Adrenal gland (tissue), 5 donors: Measurements from ENCODE around the gene CES2.

Experiments
- POLR2A ChIP-seq, 2 donors: fragments of 450-650 bp; IDR thresholded peaks; one replicate each; pipeline ENCODE4 v1.6.1; 2017; ENCODE audit warnings: antibody characterized with exemption in 2 of 2, mild to moderate bottlenecking in 2 of 2, moderate library complexity in 1 of 2
- TF ChIP-seq, protein P1 (sequence below), 6 experiments: fragments of 450-650 bp in 4 of 6; fragments of 200-600 bp in 2 of 6; sonication (generic) in 1 of 6; IDR thresholded peaks; 1 replicate in 5 of 6; 2 replicates in 1 of 6; pipeline versions ENCODE4 v1.5.1 to v1.8.0; 2016 to 2021; ENCODE audit warnings: antibody characterized with exemption in 6 of 6, mild to moderate bottlenecking in 2 of 6, moderate library complexity in 1 of 6
- donor health status: DM: no; HTN: no; CAD: no.

DNA sequence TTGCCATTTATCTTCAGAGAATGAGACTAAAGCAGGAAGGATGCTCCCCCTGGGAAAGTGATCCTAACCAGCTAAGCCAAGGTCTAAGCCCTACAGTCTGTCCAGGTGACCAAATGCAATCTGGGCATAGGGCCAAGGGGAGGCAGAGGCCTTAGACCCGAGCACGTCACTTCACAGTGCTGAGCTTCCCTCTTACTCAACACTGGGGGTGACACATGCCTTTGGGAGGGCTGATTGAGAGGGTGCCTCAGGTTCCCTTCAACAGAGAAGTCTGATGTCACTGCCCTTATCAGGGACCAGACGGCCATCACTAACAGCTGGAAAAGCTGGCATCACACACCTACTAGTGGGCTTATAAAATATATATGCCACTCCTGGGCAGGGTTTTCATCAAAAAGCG lies 5.1 kb upstream of the CES2 start:
- TF ChIP-seq, protein P1, sequence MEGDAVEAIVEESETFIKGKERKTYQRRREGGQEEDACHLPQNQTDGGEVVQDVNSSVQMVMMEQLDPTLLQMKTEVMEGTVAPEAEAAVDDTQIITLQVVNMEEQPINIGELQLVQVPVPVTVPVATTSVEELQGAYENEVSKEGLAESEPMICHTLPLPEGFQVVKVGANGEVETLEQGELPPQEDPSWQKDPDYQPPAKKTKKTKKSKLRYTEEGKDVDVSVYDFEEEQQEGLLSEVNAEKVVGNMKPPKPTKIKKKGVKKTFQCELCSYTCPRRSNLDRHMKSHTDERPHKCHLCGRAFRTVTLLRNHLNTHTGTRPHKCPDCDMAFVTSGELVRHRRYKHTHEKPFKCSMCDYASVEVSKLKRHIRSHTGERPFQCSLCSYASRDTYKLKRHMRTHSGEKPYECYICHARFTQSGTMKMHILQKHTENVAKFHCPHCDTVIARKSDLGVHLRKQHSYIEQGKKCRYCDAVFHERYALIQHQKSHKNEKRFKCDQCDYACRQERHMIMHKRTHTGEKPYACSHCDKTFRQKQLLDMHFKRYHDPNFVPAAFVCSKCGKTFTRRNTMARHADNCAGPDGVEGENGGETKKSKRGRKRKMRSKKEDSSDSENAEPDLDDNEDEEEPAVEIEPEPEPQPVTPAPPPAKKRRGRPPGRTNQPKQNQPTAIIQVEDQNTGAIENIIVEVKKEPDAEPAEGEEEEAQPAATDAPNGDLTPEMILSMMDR (IDR thresholded peaks at IDR 0.05): no peak
- TF ChIP-seq POLR2A (IDR thresholded peaks at IDR 0.05): peak in 1 of 2 donors; percentile 17
